Left hindlimb (tissue), 1 donor: ENCODE data around the gene TMEM239.

Experiments used
- DNase-seq: peaks from one replicate; pipeline ENCODE4 v3.0.0-alpha.2; 2018

The TMEM239 gene

DNA sequence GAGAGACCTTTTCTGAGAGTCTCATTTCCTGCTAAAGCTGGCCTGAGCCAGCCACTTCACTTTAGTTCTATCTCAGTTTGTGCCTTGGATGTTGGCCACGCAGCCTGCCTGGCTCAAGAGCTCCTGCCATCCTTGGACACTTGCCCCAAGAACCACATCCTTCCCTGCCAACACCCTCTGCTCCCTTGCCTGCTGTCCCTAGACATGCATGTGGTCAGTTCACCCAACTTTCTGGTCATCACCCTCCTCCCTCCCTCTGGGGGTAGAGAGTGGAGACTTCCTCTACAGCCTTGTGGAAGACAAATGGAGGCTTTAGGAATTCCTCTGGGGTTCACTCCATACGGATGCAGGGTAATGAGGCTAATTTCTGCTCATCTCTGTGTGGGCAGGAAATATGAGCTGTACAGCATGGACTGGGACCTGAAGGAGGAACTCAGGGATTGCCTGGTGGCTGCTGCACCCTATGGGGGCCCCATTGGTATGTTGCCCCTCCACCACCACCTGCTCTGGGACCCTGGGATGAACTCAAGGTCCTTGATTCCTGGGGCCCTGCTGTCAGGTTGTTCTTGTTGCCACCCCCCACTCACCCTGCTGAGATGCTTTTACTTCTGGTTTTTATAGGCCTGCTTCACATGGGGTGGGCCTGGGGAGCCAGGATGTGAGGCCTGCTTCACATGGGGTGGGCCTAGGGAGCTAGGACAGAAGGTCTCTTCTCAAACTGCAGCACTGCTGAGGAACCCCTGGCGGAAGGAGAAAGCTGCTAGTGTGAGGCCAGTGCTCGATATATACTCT, 43.4 kb downstream of the TMEM239 start:
- DNase-seq: no peak

DNA sequence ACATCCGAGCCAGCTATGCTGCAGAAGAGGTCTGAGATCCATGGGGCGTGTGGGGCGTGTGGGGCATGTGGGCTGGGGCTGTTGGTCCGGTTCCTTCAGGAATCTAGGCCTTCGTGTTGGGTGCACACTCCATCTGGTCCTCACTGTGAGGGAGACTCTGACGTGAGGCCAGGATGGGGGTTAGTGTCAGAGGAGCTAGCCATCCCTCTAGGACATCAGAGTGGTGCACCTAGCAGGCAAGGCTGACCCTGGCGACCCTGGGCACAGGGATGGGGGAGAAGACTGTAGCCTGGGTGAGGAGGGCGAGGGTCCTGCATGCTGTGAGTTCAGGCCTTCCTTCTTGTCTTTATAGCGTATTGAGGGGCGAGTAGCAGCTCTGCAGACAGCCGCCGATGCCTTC, 48.5 kb downstream of the TMEM239 start:
- no peak for DNase-seq

DNA sequence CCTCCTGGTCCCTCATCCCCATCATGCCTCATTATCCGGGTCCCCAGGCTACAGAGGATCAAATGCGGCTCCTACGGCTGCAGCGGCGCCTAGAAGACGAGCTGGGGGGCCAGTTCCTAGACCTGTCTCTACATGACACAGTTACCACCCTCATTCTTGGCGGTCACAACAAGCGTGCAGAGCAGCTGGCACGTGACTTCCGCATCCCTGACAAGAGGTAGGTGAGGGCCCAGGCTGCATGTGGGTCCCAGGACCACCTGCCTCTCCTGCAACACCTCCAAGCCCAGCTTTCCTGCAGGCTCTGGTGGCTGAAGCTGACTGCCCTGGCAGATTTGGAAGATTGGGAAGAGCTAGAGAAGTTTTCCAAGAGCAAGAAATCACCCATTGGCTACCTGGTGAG, 48.9 kb downstream of the TMEM239 start:
- no peak for DNase-seq

DNA sequence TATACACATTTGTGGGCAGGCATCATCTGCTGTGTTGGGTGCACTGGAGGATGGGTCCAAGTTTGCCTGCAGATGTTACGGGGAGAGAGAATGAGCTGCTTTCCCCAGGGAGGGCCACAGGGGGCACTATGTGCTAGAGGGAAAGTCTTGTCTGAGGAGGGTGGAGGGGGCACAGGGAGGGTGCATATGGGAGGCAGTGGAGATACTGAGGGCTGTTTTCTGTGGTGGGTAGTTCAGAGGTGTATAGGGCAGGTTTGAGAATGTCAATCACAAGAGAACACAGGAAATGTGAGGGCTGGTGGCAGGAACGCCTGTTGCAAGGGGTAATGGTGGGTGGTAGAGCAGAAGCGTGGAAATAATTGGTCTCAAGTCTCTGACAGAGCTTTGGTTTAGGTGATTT, 49.5 kb downstream of the TMEM239 start:
- no peak for DNase-seq

- DNase-seq: no peak
Measured at GRCh38 chr20:2866236-2866635, 50.1 kb downstream of the TMEM239 start.

DNA sequence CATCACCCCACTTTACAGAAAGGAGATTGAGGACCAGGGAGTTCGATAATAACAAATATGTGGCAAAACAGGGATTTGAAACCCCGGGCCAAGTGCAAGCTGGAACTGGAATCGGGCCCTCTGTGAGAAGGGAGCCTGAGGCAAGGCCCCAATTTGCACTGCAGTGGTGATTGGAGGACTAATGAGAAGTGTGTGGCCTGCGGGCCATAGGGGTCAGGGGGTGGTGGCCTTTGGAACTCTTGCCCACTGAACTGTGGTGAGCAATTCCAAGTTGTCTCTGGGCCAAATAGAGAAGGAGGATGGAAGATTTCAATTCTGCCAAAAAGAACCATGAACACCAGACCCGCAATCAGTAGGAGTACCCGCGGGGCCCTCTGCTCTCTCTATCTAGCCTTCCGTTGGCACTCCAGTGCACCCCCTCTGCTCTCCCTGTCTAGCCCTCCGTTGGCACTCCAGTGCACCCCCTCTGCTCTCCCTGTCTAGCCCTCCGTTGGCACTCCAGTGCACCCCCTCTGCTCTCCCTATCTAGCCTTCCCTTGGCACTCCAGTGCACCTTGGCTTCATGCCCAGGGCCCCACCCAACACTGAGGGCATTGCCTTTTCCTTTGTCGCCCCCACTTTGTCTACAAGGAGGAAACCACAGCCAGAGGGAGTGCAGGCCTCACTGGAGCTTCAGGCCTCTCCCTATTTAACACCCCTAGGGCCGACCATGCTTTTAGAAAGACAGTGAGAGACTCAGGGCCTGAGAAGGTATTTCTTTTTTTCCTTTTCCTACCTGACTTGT, 51.1 kb downstream of the TMEM239 start:
- no peak for DNase-seq
